GM20000 (cell line): Measurements from ENCODE around the gene RHBDD1.
"Not testable (repeated sequence)": the region's sequence is repeated elsewhere in the genome, so short reads cannot be mapped to it uniquely, and the experiment has no call there.

Experiments
- DNase-seq: peaks from one replicate; pipeline ENCODE4 v3.0.0; 2012; ENCODE audit warnings: low spot score
- TF ChIP-seq, protein P1 (sequence below): IDR thresholded peaks from 2 replicates; pipeline ENCODE4 v1.5.1; 2012; ENCODE audit warnings: mild to moderate bottlenecking, control low read depth; ENCODE audit errors: extremely low read depth, missing control alignments

RHBDD1 gene

GRCh38 chr2:226829721-226830631 lies 5.9 kb upstream of the RHBDD1 start:
- TF ChIP-seq, protein P1, sequence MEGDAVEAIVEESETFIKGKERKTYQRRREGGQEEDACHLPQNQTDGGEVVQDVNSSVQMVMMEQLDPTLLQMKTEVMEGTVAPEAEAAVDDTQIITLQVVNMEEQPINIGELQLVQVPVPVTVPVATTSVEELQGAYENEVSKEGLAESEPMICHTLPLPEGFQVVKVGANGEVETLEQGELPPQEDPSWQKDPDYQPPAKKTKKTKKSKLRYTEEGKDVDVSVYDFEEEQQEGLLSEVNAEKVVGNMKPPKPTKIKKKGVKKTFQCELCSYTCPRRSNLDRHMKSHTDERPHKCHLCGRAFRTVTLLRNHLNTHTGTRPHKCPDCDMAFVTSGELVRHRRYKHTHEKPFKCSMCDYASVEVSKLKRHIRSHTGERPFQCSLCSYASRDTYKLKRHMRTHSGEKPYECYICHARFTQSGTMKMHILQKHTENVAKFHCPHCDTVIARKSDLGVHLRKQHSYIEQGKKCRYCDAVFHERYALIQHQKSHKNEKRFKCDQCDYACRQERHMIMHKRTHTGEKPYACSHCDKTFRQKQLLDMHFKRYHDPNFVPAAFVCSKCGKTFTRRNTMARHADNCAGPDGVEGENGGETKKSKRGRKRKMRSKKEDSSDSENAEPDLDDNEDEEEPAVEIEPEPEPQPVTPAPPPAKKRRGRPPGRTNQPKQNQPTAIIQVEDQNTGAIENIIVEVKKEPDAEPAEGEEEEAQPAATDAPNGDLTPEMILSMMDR, result no peak
- no peak for DNase-seq

DNA sequence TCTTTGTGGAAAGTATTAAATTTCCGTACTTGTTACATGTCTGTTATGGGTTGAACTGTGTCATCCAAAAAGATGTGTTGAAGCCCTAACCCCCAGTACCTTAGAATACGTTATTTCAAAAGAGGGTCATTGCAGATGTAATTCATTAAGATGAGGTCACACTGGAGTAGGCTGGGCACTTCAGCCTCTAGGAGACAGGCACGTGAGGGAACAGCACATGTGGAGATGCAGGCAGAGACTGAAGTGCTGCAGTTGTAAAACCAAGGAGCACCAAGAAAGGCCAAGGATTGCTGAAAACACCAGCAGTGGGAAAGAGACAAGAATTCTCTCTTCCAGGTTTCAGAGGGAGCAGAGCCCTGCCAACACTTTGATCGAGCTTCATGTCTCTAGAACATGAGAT lies 4.6 kb upstream of the RHBDD1 start:
- TF ChIP-seq, protein P1, result no peak

GRCh38 chr2:226832061-226832460 lies 3.8 kb upstream of the RHBDD1 start:
- no peak for DNase-seq
- TF ChIP-seq, protein P1, result no peak

More for the DNA sequence above, 4.6 kb upstream of the RHBDD1 start:
- no peak for DNase-seq

- DNase-seq, result not testable (repeated sequence)
Measured at GRCh38 chr2:226834880-226835279, 974 bp upstream of the RHBDD1 start.

DNA sequence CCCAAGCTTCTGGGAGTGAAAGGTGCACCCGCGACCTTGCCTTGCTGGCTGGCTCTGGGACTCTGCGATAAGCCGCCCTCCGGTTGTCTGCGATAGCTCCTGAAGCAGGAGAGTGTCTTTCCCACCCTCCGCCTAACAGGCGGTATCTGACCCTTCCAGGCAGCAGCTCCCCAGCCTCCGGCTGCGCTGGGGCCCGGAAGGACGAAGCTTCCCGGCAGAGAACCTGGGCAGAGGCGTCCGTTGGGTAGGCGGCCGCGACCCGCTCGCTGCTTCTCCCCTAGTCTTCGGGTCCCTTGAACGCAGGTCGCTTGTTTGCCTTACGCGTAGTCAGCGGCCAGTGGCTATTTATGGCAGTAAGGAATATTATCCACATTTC lies 446 bp upstream of the RHBDD1 start:
- peak; percentile 44 for DNase-seq
- TF ChIP-seq, protein P1, result no peak

DNA sequence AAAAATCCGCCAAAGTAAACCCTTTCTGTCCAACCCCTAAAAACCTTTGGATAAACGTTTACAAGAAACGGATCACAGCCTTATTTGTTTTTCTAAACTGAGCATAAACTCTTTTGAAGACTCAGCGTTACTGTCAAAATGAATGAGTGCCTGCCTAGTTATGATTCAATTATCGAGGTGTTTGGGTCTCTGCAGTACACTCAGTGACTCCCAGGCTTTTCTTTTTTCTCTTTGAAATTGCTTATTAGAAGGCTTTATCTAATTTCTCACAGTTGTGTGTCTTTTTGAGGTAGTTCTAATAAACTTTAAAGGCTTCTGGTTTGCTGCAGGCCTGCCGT lies 663 bp downstream of the RHBDD1 start:
- DNase-seq, result no peak
- TF ChIP-seq, protein P1, result no peak

DNA sequence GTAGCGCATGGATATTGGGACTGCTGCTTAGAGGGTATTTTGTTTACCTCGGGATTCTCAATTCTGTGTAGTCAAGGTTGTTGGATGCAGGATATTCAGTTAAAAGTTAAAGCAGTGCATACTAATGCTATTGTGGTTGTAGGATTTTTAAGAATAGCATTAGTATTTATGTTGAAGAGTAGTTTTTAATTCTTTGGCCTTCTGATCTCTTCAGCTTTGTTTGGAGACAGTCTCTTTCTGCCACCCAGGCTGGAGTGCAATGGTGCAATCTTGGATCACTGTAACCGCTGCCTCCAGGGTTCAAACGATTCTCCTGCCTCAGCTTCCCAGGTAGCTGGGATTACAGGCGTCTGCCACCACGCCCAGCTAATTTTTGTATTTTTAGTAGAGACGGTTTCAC lies 1.5 kb downstream of the RHBDD1 start:
- TF ChIP-seq, protein P1, result no peak
- no peak for DNase-seq
